Left colon (tissue), 2 donors: ENCODE results near the gene APBA2. TPM values are rescaled to one million over a fixed set of nuclear protein-coding genes. Genes with fewer than 3 reads are reported as not detected.

Source experiments
- ATAC-seq: fragments of 200-7000 bp; cut with Tn5 transposase; one replicate; pipeline ENCODE4 v1.9.1; 2020; ENCODE audit warnings: mild to moderate bottlenecking, moderate library complexity
- DNase-seq, 2 donors: peaks; one replicate each; pipeline ENCODE4 v3.0.0-alpha.2; 2020
- intact Hi-C, 2 donors: fragments of 100-400 bp; cut with DNase I in 1 of 2; cut with micrococcal nuclease in 1 of 2; formaldehyde crosslinking; loops; one replicate each; pipeline versions ENCODE4 v1.11.2 to v1.14.0; 2022; cut with DNase I, micrococcal nuclease
- total RNA-seq, 2 donors: library from RNA; stranded (reverse); fragmentation: NEBNext Ultra II Directional; extraction: Animal tissue kit (Norgen Biotek cat#: 25700); gene quantifications; one replicate each; pipeline ENCODE4 v1.2.1, GENCODE V29; 2021
- donor health status: DM: no; HTN: no; CAD: no.
- donor health status: DM: yes; HTN: yes; CAD: no.

The APBA2 gene
- total RNA-seq, 2 donors from 2014 or later: 1.2 to 1.6 TPM

- intact Hi-C loops: no loop called here
- DNase-seq (no peak), ATAC-seq (no peak)
These were observed 5.1 kb downstream of the APBA2 start for GRCh38 chr15:28890711-28891495.

- DNase-seq: no peak
- intact Hi-C loops: no loop called here
- no peak for ATAC-seq
These were observed 5.8 kb downstream of the APBA2 start for GRCh38 chr15:28891588-28891987.

- intact Hi-C loops: no loop called here
- DNase-seq (no peak), ATAC-seq (no peak)
These were observed 7.2 kb downstream of the APBA2 start for GRCh38 chr15:28892789-28893610.

- DNase-seq: no peak
- ATAC-seq: no peak
- intact Hi-C loops: no loop called here
These were observed 8.9 kb downstream of the APBA2 start for GRCh38 chr15:28894631-28895030.

GRCh38 chr15:28895146-28895545 is 9.4 kb downstream of the APBA2 start:
- DNase-seq (no peak), ATAC-seq (no peak)
- intact Hi-C loops: no loop called here

GRCh38 chr15:28895566-28895965 is 9.8 kb downstream of the APBA2 start:
- intact Hi-C loops: no loop called here
- DNase-seq: no peak
- ATAC-seq: no peak

DNA sequence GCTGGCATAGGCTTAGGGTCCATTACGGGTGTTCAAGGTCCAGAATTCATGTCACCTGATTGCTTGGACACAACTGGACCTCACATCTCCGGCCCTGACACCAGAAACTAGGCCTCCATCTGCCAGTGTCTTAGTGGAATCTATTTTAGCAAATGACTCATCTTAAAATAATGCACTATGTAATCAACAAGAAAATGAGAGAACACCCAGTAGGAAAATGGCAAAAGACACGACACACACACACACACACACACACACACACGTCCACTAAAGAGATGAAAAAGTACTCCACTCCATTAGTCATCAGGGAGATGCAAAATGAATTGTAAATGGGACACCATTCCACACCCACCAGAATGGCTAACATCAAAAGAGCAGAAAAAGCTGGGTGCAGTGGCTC is 11.2 kb downstream of the APBA2 start:
- no peak for ATAC-seq
- intact Hi-C loops: no loop called here
- no peak for DNase-seq

DNA sequence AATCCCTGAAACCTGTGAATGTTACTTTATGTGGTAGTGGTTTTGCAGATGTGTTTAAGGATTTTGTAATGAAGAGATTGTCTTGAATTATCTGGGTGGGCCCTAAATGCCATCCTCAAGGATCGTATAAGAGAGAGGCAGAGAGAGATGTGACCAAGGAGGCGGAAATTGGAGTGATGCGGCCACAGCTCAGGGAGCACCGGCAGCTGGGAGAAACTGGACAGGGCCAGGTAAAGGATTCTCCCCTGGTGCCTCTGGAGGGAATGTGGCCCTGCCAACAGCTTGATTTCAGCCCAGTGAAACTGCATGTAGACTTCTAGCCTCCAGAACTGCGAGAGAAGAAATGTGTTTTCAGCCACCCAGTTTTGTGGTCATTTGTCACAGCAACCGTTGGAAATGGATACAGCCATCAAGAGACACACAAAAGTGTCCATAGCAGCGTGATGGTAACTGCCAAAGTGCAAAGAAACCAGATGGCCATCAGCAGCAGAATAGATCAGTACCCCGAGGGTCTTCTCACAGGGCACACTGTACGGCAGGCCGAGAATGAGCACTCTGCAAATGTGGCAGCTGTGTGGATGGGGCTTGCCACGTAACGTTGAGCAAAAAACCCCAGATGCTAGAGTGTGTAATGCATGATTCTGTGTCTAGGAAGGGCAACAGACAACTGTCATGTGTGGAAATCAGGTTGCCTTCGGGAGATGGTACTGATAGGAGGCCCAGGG is 12.2 kb downstream of the APBA2 start:
- ATAC-seq: no peak

GRCh38 chr15:28899061-28899738 is 13.4 kb downstream of the APBA2 start:
- intact Hi-C loops: no loop called here
- ATAC-seq: no peak
- DNase-seq: no peak

More for the DNA sequence above, 12.2 kb downstream of the APBA2 start:
- no peak for DNase-seq
- intact Hi-C loops: no loop called here

DNA sequence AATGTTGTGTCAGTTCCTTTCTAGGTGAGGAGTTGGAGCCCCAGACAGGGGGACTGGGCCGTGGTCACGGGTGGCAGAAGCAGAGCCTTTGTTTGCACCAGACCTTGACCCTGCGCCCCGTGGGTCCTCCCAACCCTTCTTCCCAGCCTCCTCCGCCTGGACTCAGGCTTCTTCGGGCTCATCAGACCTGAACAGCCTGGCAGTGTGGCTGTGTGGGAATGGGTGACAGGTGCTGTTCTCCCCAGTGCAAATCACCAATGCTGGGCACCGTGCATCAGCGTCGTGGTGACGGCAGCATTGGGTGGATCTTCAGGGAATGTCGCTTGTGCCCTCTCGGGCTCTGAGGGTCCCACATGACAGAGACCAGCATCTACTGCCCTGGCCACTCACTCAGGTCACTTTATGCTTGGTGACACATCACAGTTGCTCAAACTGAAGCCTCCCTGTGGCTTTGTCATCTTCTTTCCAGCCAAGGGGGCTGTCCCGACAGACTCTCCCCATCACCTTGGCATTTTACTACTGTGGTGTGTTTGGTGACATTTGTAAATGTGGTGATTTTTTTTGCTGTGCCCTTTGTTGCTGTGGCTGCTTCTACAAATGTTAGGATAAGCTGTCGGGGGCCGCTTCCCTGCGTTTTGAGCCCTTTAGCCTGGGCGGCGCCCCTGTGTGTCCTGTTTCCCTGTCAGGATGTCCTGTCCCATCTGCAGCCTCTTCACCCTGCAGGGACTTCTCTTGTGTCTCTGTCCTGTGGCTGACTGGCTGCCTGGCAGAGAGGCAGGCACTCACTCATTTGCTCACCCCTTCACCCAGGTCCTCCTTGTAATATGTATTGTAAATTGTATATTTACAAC is 14.5 kb downstream of the APBA2 start:
- no peak for DNase-seq
- no peak for ATAC-seq
- intact Hi-C loops: no loop called here

- intact Hi-C loops: no loop called here
- ATAC-seq: no peak
- DNase-seq: no peak
These were observed 15.3 kb downstream of the APBA2 start for GRCh38 chr15:28900892-28901586.

DNA sequence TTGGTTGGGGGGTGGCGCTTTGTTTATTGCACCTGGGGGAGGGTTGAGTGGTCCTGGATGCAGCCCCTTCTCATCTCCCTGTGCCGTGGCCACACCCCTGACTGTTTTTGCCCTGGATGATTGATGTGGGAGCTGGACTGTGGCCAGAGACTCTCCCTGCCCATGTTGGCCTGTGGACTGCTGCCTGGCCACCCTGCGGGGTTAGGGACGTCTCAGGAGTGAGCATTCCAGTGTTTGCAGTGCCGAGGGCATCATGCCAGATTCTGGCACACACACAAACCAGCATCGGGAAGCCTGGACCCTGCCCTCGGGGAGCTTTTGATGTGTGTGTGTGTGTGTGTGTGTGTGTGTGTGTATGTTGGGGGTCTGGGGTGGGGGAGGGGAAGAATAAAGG is 15.8 kb downstream of the APBA2 start:
- no peak for ATAC-seq
- no peak for DNase-seq
- intact Hi-C loops: no loop called here

DNA sequence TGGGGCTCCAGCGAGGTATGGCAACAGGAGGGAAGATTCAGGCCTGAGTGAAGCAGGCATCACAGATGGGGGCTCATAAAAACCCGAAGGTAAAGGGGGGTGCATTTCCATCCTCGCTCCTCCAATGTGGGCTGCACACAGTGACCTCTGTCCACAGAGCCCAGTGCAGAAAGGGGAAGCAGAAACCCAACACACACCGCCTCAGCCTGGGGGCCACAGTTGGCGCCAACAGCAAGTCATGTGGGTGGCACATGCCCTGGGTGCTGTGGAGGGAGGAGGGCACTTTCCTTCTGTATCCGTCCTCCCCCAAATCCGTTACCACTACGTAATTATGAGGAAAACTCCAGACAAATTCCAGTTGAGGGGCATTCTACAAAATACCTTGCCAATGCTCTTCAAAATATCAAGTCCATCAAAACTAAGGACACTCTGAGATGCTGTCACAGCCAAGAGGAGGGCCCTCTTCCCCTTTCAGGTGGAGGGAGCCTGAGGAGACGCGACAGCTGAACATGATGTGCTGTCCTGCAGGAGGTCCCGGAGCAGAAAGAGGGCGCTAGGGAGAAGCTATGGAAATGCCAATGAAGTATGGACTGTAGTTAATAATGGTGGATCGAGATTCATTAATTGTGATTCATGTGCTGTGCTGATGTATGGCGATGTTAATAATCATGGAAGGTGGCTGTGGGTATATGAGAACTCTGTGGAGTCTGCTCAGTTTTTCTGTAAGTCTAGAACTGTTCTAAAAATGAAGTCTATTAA is 16.4 kb downstream of the APBA2 start:
- intact Hi-C loops: no loop called here
- no peak for ATAC-seq
- no peak for DNase-seq

- ATAC-seq (no peak), DNase-seq (no peak)
- intact Hi-C loops: no loop called here
These were observed 17.1 kb downstream of the APBA2 start for GRCh38 chr15:28902856-28903255.

GRCh38 chr15:28903555-28903954 is 17.8 kb downstream of the APBA2 start:
- intact Hi-C loops: no loop called here
- ATAC-seq (no peak), DNase-seq (no peak)

DNA sequence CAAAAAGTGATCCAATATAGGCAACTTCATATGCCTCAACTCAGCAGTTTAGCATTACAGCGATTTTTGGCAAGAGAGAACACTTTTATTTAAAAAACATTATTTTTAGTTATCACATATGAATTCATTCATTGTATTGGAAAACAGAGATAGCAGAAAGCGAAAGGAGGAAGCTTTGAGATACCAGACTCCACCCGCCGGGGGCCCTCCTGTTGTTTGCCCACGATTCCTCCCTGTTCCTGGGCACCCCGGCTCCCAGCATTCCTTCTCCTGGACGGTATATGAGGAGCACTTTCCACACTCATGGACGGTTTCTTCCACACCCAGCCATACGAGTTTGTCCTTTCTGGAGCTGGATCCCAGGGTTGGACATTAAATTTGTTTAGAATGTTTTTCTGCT is 18.2 kb downstream of the APBA2 start:
- intact Hi-C loops: no loop called here
- DNase-seq: no peak
- no peak for ATAC-seq
